ENCODE measurements around the gene PRKG2. TPM values are rescaled to one million over a fixed set of nuclear protein-coding genes. Genes with fewer than 3 reads are reported as not detected.
"Not testable (repeated sequence)": the region's sequence is repeated elsewhere in the genome, so short reads cannot be mapped to it uniquely, and the experiment has no call there.

The PRKG2 gene
- total RNA-seq, 4 donors from 2014 or later, result 8.2 to 16.0 (median 9.0) TPM; not detected in 1

GRCh38 chr4:81164126-81164525 lies 50.9 kb downstream of the PRKG2 start:
- in situ Hi-C loops (cut with MboI; ENCODE audit: low pct_ligation_motif_present in 1 of 4, low pct_unique_long_range_greater_than_20kb in 1 of 4, low sequenced_read_pairs in 3 of 4) (no loop called here), intact Hi-C loops (cut with DNase I; ENCODE audit: low total_unique reads) (no loop called here)
- H3K27me3 ChIP-seq, result no peaks in the 10 kb centered on the region
- no peaks in the 10 kb centered on the region for H3K36me3 ChIP-seq
- DNase-seq, result peak; percentile 52
- WGBS, 2 donors (ENCODE audit: low coverage in 1 of 2), result 0 to 57% methylated on average over 1 to 3 of the region's 3 CpGs
- no peaks in the 10 kb centered on the region for H3K9me3 ChIP-seq
- TF ChIP-seq POLR2AphosphoS5 (IDR thresholded peaks at IDR 0.05), result peak in 2 of 3 donors; percentile 51 to 63
- no peak for TF ChIP-seq EP300 (IDR thresholded peaks at IDR 0.05; ENCODE audit: low read depth)
- no peak for TF ChIP-seq POLR2A (IDR thresholded peaks at IDR 0.05)
- TF ChIP-seq CTCF (IDR thresholded peaks at IDR 0.05), result no peak
- peaks cover 0 to 8% (median 3%) of the 10 kb centered on the region in 4 donors for H3K4me1 ChIP-seq
- no peak overlapping the region for H3K4me3 ChIP-seq
- peak overlapping the region in 3 of 4 donors; percentile 33 to 60 (median 44) for H3K27ac ChIP-seq

- Histone ChIP-seq H3K27ac (no peak overlapping the region), H3K36me3 (no peaks in the 10 kb centered on the region), H3K9me3 (no peaks in the 10 kb centered on the region), H3K4me3 (no peak overlapping the region), H3K4me1 (peaks cover 0 to 8% (median 3%) of the 10 kb centered on the region in 4 donors), H3K27me3 (no peaks in the 10 kb centered on the region)
- no peak for DNase-seq
- intact Hi-C loops (cut with DNase I; ENCODE audit: low total_unique reads) (no loop called here), in situ Hi-C loops (cut with MboI; ENCODE audit: low pct_ligation_motif_present in 1 of 4, low pct_unique_long_range_greater_than_20kb in 1 of 4, low sequenced_read_pairs in 3 of 4) (no loop called here)
- TF ChIP-seq EP300 (IDR thresholded peaks at IDR 0.05; ENCODE audit: low read depth) (no peak), CTCF (IDR thresholded peaks at IDR 0.05) (no peak), POLR2AphosphoS5 (IDR thresholded peaks at IDR 0.05) (no peak), POLR2A (IDR thresholded peaks at IDR 0.05) (no peak)
- WGBS, 2 donors (ENCODE audit: low coverage in 1 of 2), result 58 to 63% methylated on average over 4 of the region's 4 CpGs
These were observed 52.1 kb downstream of the PRKG2 start for GRCh38 chr4:81162752-81163458.

GRCh38 chr4:81153714-81154323 lies 61.2 kb downstream of the PRKG2 start:
- H3K36me3 ChIP-seq; H3K4me1 ChIP-seq; H3K9me3 ChIP-seq; in situ Hi-C loops (cut with MboI; ENCODE audit: low pct_ligation_motif_present in 1 of 4, low pct_unique_long_range_greater_than_20kb in 1 of 4, low sequenced_read_pairs in 3 of 4); intact Hi-C loops (cut with DNase I; ENCODE audit: low total_unique reads); H3K27me3 ChIP-seq: not testable (repeated sequence)
- H3K4me3 ChIP-seq, result peak overlapping the region in 3 of 4 donors; percentile 33 to 51 (median 34)
- peak overlapping the region; percentile 53 to 79 (median 74) for H3K27ac ChIP-seq
- TF ChIP-seq POLR2A (IDR thresholded peaks at IDR 0.05) (peak; percentile 43), POLR2AphosphoS5 (IDR thresholded peaks at IDR 0.05) (peak in 2 of 3 donors; percentile 9 to 58)
- WGBS, 2 donors (ENCODE audit: low coverage in 1 of 2), result 49 to 52% methylated on average over 6 to 30 of the region's 30 CpGs
- peak; percentile 67 for DNase-seq

GRCh38 chr4:81152839-81153713 lies 61.9 kb downstream of the PRKG2 start:
- intact Hi-C loops (cut with DNase I; ENCODE audit: low total_unique reads) (no loop called here), in situ Hi-C loops (cut with MboI; ENCODE audit: low pct_ligation_motif_present in 1 of 4, low pct_unique_long_range_greater_than_20kb in 1 of 4, low sequenced_read_pairs in 3 of 4) (no loop called here)
- Histone ChIP-seq H3K27me3 (no peaks in the 10 kb centered on the region), H3K27ac (peak overlapping the region; percentile 53 to 79 (median 74)), H3K9me3 (no peaks in the 10 kb centered on the region), H3K4me3 (peak overlapping the region in 3 of 4 donors; percentile 33 to 51 (median 34)), H3K36me3 (no peaks in the 10 kb centered on the region), H3K4me1 (peaks cover 0 to 3% (median 0%) of the 10 kb centered on the region in 4 donors)
- TF ChIP-seq CTCF (IDR thresholded peaks at IDR 0.05) (no peak), POLR2AphosphoS5 (IDR thresholded peaks at IDR 0.05) (no peak), EP300 (IDR thresholded peaks at IDR 0.05; ENCODE audit: low read depth) (no peak), POLR2A (IDR thresholded peaks at IDR 0.05) (no peak)
- no peak for DNase-seq
- WGBS, 2 donors (ENCODE audit: low coverage in 1 of 2), result 36 to 40% methylated on average over 1 of the region's 1 CpG

Measured in transverse colon (tissue), 4 donors.